ENCODE measurements around the gene COL6A3.
"Not testable (repeated sequence)": the region's sequence is repeated elsewhere in the genome, so short reads cannot be mapped to it uniquely, and the experiment has no call there.

COL6A3 gene

GRCh38 chr2:237378650-237379049 lies 35.3 kb downstream of the COL6A3 start:
- DNase-seq, result no peak

- DNase-seq, result no peak
Measured at GRCh38 chr2:237374284-237375060, 39.5 kb downstream of the COL6A3 start.

GRCh38 chr2:237371856-237372255 lies 42.1 kb downstream of the COL6A3 start:
- no peak for DNase-seq

GRCh38 chr2:237365671-237366070 lies 48.3 kb downstream of the COL6A3 start:
- no peak for DNase-seq

- no peak for DNase-seq
Measured at GRCh38 chr2:237364655-237365054, 49.3 kb downstream of the COL6A3 start.

GRCh38 chr2:237361194-237362004 lies 52.6 kb downstream of the COL6A3 start:
- DNase-seq, result no peak

GRCh38 chr2:237359894-237360780 lies 53.8 kb downstream of the COL6A3 start:
- no peak for DNase-seq

- DNase-seq, result no peak
Measured at GRCh38 chr2:237359518-237359840, 54.5 kb downstream of the COL6A3 start.

- DNase-seq, result no peak
Measured at GRCh38 chr2:237358721-237359517, 55.0 kb downstream of the COL6A3 start.

GRCh38 chr2:237355701-237356100 lies 58.3 kb downstream of the COL6A3 start:
- no peak for DNase-seq

- no peak for DNase-seq
Measured at GRCh38 chr2:237354892-237355291, 59.1 kb downstream of the COL6A3 start.

GRCh38 chr2:237354172-237354571 lies 59.8 kb downstream of the COL6A3 start:
- not testable (repeated sequence) for DNase-seq

GRCh38 chr2:237353215-237353614 lies 60.7 kb downstream of the COL6A3 start:
- DNase-seq, result no peak

GRCh38 chr2:237352279-237352845 lies 61.6 kb downstream of the COL6A3 start:
- no peak for DNase-seq

- DNase-seq, result no peak
Measured at GRCh38 chr2:237351796-237352195, 62.2 kb downstream of the COL6A3 start.

- DNase-seq, result peak; percentile 70
Measured at GRCh38 chr2:237351046-237351445, 62.9 kb downstream of the COL6A3 start.

- no peak for DNase-seq
Measured at GRCh38 chr2:237350597-237350996, 63.4 kb downstream of the COL6A3 start.

GRCh38 chr2:237350070-237350469 lies 63.9 kb downstream of the COL6A3 start:
- no peak for DNase-seq

GRCh38 chr2:237348281-237348865 lies 65.6 kb downstream of the COL6A3 start:
- DNase-seq, result no peak

- DNase-seq, result no peak
Measured at GRCh38 chr2:237345891-237346640, 67.9 kb downstream of the COL6A3 start.

- no peak for DNase-seq
Measured at GRCh38 chr2:237345411-237345810, 68.6 kb downstream of the COL6A3 start.
